Measurements from ENCODE around the gene FOXD4. TPM values are rescaled to one million over a fixed set of nuclear protein-coding genes. Genes with fewer than 3 reads are reported as not detected.

The FOXD4 gene
- total and polyA plus RNA-seq, 8 donors = 0.25 to 1.8 (median 0.50) TPM; not detected in 5

Other genes starting within 250 kb of the FOXD4 start
- 10 to 100 TPM in 1 of 5 donors, 1 to 10 TPM in 4; 2.9 to 29.9 (median 6.5) TPM for gene WASHC1, start 89.0 kb downstream of the FOXD4 start, total RNA-seq
- gene WASHC1, start 89.0 kb downstream of the FOXD4 start, polyA plus RNA-seq = 10 to 100 TPM; 23.0 to 69.0 (median 32.7) TPM
- 10 to 100 TPM in 4 of 5 donors, 1 to 10 TPM in 1; 9.3 to 59.7 (median 28.1) TPM for gene ZNG1A, start 60.6 kb upstream of the FOXD4 start, total RNA-seq
- gene ZNG1A, start 60.6 kb upstream of the FOXD4 start, polyA plus RNA-seq = 10 to 100 TPM; 29.4 to 43.8 (median 34.7) TPM
- 100 to 1,000 TPM in 1 of 5 donors, 10 to 100 TPM in 3, 1 to 10 TPM in 1; 6.6 to 191 (median 19.7) TPM for gene DOCK8, start 96.4 kb upstream of the FOXD4 start, total RNA-seq
- 1 to 10 TPM; 2.8 to 3.3 (median 2.9) TPM for gene DOCK8, start 96.4 kb upstream of the FOXD4 start, polyA plus RNA-seq